22Rv1 (cell line): Measurements from ENCODE around the gene NOTCH2.

Experiments
- H3K27ac ChIP-seq: fragments of 450-650 bp; 2 replicates; pipeline ENCODE4 v1.5.1; 2017
- ZFX ChIP-seq: fragments of 450-650 bp; IDR thresholded peaks from 2 replicates; pipeline ENCODE4 v1.6.1; 2017; ENCODE audit warnings: antibody characterized with exemption, borderline replicate concordance
- TF ChIP-seq, protein P1 (sequence below): fragments of 450-650 bp; IDR thresholded peaks from 2 replicates; pipeline ENCODE4 v1.5.1; 2017; ENCODE audit warnings: mild to moderate bottlenecking

NOTCH2 gene

DNA sequence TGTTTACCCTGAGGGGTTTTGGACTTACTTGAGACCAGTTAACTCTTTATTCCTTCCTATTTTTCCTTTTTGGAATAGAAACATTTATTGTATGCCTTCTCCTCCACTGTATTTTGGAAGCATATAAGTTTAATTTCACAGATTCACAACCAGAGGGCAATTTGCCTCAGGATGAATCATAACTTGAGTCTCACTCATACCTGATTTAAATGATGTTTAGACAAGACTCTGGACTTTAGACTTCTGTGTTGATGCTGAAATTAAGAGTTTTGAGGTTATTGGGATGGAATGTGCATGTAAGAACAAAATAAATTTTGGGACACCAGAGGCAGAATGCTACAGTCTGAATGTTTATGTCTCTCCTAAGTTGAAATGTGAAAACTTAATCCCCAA is 166.0 kb downstream of the NOTCH2 start:
- TF ChIP-seq ZFX: no peak
- TF ChIP-seq, protein P1, sequence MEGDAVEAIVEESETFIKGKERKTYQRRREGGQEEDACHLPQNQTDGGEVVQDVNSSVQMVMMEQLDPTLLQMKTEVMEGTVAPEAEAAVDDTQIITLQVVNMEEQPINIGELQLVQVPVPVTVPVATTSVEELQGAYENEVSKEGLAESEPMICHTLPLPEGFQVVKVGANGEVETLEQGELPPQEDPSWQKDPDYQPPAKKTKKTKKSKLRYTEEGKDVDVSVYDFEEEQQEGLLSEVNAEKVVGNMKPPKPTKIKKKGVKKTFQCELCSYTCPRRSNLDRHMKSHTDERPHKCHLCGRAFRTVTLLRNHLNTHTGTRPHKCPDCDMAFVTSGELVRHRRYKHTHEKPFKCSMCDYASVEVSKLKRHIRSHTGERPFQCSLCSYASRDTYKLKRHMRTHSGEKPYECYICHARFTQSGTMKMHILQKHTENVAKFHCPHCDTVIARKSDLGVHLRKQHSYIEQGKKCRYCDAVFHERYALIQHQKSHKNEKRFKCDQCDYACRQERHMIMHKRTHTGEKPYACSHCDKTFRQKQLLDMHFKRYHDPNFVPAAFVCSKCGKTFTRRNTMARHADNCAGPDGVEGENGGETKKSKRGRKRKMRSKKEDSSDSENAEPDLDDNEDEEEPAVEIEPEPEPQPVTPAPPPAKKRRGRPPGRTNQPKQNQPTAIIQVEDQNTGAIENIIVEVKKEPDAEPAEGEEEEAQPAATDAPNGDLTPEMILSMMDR: no peak

GRCh38 chr1:119902775-119903442 is 166.6 kb downstream of the NOTCH2 start:
- H3K27ac ChIP-seq: no peak overlapping the region
- no peak for TF ChIP-seq ZFX
- TF ChIP-seq, protein P1: no peak

More for the DNA sequence above, 166.0 kb downstream of the NOTCH2 start:
- no peak overlapping the region for H3K27ac ChIP-seq

GRCh38 chr1:119898981-119899720 is 170.3 kb downstream of the NOTCH2 start:
- no peak for TF ChIP-seq ZFX
- TF ChIP-seq, protein P1: no peak
- no peak overlapping the region for H3K27ac ChIP-seq

DNA sequence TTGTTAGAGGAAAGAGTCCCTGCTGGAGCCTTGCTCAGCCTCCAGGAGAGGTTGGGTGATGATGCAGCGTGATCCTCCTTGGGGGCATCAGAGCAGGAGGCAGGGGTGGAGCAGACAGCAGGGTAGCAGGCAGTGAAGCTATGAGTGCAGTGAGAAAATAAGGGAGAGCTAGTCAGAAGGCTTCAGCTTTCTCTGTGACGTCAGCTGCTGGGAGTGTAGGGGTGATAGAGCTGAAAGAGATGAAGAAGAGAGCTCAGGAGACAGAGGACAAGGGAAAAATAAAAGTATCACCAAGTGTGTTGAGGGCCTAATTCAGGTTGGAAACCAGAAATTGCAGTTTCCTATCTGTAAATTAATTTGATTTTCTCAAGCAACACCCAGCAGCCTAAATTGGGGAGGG is 170.9 kb downstream of the NOTCH2 start:
- TF ChIP-seq, protein P1: no peak
- TF ChIP-seq ZFX: no peak
- H3K27ac ChIP-seq: no peak overlapping the region

GRCh38 chr1:119896303-119896702 is 173.2 kb downstream of the NOTCH2 start, which contains the start of gene ADAM30:
ADAM30 (minus strand) TSS chr1:119896515; CDS start chr1:119896336, 179 bp downstream.
- H3K27ac ChIP-seq: no peak within 1 kb of the TSS
- no peak for TF ChIP-seq ZFX

DNA sequence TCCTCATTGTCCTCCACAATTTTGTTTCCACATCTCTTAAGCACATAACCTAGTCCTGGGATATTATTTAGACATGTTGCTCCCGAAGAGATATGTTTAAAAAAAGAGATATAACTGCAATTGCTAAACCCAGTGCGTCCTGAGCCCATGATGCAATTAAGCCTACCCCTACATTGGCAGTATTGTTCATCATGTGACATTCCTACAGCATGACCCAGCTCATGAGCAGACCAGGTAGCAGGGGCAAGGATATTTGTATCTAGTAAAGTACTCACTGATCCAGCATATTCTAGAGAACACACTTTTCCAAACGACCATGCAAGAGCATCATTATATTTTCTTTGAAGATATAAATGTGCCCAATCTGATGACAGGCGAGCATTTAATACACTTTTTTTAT is 174.4 kb downstream of the NOTCH2 start:
- TF ChIP-seq ZFX: no peak
- no peak overlapping the region for H3K27ac ChIP-seq

DNA sequence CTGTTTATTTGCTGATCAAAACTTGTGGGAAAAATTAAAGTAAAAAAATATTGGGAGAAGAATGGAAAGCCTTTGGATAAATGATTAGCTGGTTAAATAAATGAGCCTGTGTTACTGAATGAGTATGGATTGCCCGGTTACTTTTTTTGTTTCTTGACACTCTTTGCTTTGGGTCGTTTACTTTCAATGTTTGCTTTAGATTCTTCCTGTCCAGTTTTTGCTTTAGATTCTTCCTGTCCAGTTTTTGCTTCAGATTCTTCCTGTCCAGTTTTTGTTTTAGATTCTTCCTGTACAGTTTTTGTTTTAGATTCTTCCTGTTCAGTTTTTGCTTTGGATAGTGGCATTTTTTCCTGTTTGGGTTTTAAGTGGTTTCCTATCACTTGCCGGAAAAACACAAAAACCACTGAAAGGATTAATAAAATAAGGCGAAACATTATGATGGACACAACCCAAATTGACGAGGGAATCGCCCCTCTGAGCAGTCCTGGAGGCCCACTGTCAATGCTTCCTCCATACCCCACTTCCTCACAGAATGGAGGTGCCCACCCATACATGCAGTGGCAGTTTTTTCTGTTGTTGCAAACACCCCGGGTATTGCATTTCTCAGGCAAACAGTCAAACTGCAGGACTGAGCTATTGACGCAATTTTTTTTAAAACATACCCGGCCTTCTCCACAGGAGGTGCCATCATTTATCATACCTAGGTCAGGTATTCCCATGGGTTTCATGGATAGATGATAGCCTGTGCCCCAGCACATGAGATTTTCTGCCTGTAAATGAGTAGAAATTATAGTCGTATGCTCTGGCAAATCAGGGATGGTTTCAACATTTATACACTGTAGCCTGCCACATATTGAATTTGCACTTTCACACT is 175.4 kb downstream of the NOTCH2 start:
- TF ChIP-seq, protein P1: no peak
- no peak for TF ChIP-seq ZFX
- H3K27ac ChIP-seq: no peak overlapping the region
